Left ventricle myocardium inferior (tissue), 1 donor: ENCODE measurements around the gene CDC27. TPM values are rescaled to one million over a fixed set of nuclear protein-coding genes. Genes with fewer than 3 reads are reported as not detected.

Experiments
- DNase-seq: peaks from one replicate; pipeline ENCODE4 v3.0.0-alpha.2; 2020
- H3K27ac ChIP-seq: fragments of 200-600 bp; replicated peaks from 2 replicates; pipeline ENCODE4 v1.8.0; 2021
- H3K27me3 ChIP-seq: fragments of 200-600 bp; 2 replicates; pipeline ENCODE4 v1.8.0; 2021; ENCODE audit warnings: low read depth
- H3K36me3 ChIP-seq: fragments of 200-600 bp; 2 replicates; pipeline ENCODE4 v1.8.0; 2021
- H3K4me1 ChIP-seq: fragments of 200-600 bp; 2 replicates; pipeline ENCODE4 v1.8.0; 2021
- H3K4me3 ChIP-seq: fragments of 200-600 bp; 2 replicates; pipeline ENCODE4 v1.8.0; 2021; ENCODE audit warnings: mild to moderate bottlenecking, moderate library complexity
- H3K9me3 ChIP-seq: fragments of 200-600 bp; replicated peaks from 2 replicates; pipeline ENCODE4 v1.8.0; 2021
- CTCF ChIP-seq: fragments of 200-600 bp; IDR thresholded peaks from 2 replicates; pipeline ENCODE4 v1.8.0; 2021; ENCODE audit warnings: antibody characterized with exemption, mild to moderate bottlenecking, borderline replicate concordance
- intact Hi-C: fragments of 100-400 bp; cut with micrococcal nuclease; formaldehyde crosslinking; loops from one replicate; pipeline ENCODE4 v1.11.0; 2022
- total RNA-seq: library from RNA; stranded (reverse); fragmentation: NEBNext Ultra II Directional; extraction: Animal tissue kit (Norgen Biotek cat#: 25700); gene quantifications from one replicate; pipeline ENCODE4 v1.2.1, GENCODE V29; 2021
- donor health status: DM: no; HTN: yes; CAD: no; lungs with severe emphysema.

The CDC27 gene
- total RNA-seq, 1 donor from 2014 or later: 92.4 TPM

- no peaks in the 10 kb centered on the region for H3K36me3 ChIP-seq
- TF ChIP-seq CTCF: no peak
- no peak overlapping the region for H3K4me3 ChIP-seq
- H3K9me3 ChIP-seq: no peaks in the 10 kb centered on the region
- no peak for DNase-seq
- intact Hi-C loops: no loop called here
- no peaks in the 10 kb centered on the region for H3K27me3 ChIP-seq
- peaks cover 65% of the 10 kb centered on the region for H3K4me1 ChIP-seq
- peak overlapping the region; percentile 93 for H3K27ac ChIP-seq
Measured at GRCh38 chr17:47223460-47223859, 34.4 kb upstream of the CDC27 start.

GRCh38 chr17:47223007-47223406, 33.9 kb upstream of the CDC27 start:
- Histone ChIP-seq H3K4me1 (peaks cover 67% of the 10 kb centered on the region), H3K4me3 (no peak overlapping the region), H3K36me3 (no peaks in the 10 kb centered on the region), H3K27me3 (no peaks in the 10 kb centered on the region), H3K27ac (peak overlapping the region; percentile 93), H3K9me3 (no peaks in the 10 kb centered on the region)
- intact Hi-C loops: no loop called here
- no peak for TF ChIP-seq CTCF
- no peak for DNase-seq

- intact Hi-C loops: no loop called here
- no peaks in the 10 kb centered on the region for H3K27me3 ChIP-seq
- H3K4me1 ChIP-seq: peaks cover 70% of the 10 kb centered on the region
- H3K36me3 ChIP-seq: no peaks in the 10 kb centered on the region
- no peak for TF ChIP-seq CTCF
- no peak for DNase-seq
- no peaks in the 10 kb centered on the region for H3K9me3 ChIP-seq
- no peak overlapping the region for H3K27ac ChIP-seq
- H3K4me3 ChIP-seq: no peak overlapping the region
Measured at GRCh38 chr17:47222047-47222446, 33.0 kb upstream of the CDC27 start.

- no peak for TF ChIP-seq CTCF
- intact Hi-C loops: no loop called here
- peaks cover 67% of the 10 kb centered on the region for H3K4me1 ChIP-seq
- DNase-seq: no peak
- no peaks in the 10 kb centered on the region for H3K27me3 ChIP-seq
- no peak overlapping the region for H3K27ac ChIP-seq
- no peak overlapping the region for H3K4me3 ChIP-seq
- no peaks in the 10 kb centered on the region for H3K9me3 ChIP-seq
- no peaks in the 10 kb centered on the region for H3K36me3 ChIP-seq
Measured at GRCh38 chr17:47221154-47221553, 32.1 kb upstream of the CDC27 start.

GRCh38 chr17:47220531-47220999, 31.5 kb upstream of the CDC27 start:
- H3K27ac ChIP-seq: no peak overlapping the region
- no peaks in the 10 kb centered on the region for H3K27me3 ChIP-seq
- DNase-seq: no peak
- TF ChIP-seq CTCF: no peak
- H3K36me3 ChIP-seq: no peaks in the 10 kb centered on the region
- peaks cover 61% of the 10 kb centered on the region for H3K4me1 ChIP-seq
- intact Hi-C loops: no loop called here
- no peaks in the 10 kb centered on the region for H3K9me3 ChIP-seq
- peak overlapping the region; percentile 7 for H3K4me3 ChIP-seq
